Panc1 (cell line): Measurements from ENCODE around the gene HLA-DRB5. TPM values are rescaled to one million over a fixed set of nuclear protein-coding genes. Genes with fewer than 3 reads are reported as not detected.

Source experiments
- ATAC-seq: fragments of 200-7000 bp; cut with Tn5 transposase; 2 replicates; pipeline ENCODE4 v1.9.1; 2020; ENCODE audit warnings: mild to moderate bottlenecking, moderate library complexity
- BruUV-seq: library from RNA; stranded (reverse); fragments of 400-500 nt; replicated peaks from 2 replicates; lab custom pipeline; 2021; lab: Mats Ljungman, UMichigan
- CTCF ChIA-PET: fragments of 300-600 bp; sonication (Branson Sonifier 250); formaldehyde crosslinking; loops from one replicate; lab custom pipeline; 2022; ENCODE audit warnings: antibody characterized with exemption; lab: Charles Lee
- POLR2A ChIA-PET: fragments of 300-600 bp; sonication (Branson Sonifier 250); formaldehyde crosslinking; loops from one replicate; lab custom pipeline; 2022; ENCODE audit warnings: antibody characterized with exemption; lab: Charles Lee
- DNase-seq: peaks from one replicate; pipeline ENCODE4 v3.0.0-alpha.2; 2010; ENCODE audit warnings: low read depth, low spot score
- H3K27ac ChIP-seq: 2 replicates; pipeline ENCODE4 v1.5.1; 2011; ENCODE audit warnings: mild to moderate bottlenecking, low read length, inconsistent platforms
- H3K27me3 ChIP-seq: fragments of 200-500 bp; sonication (Bioruptor generic); 2 replicates; pipeline ENCODE4 v1.6.0; 2014; ENCODE audit warnings: low read length, inconsistent platforms; ENCODE audit not compliant: control insufficient read depth, insufficient read depth
- H3K36me3 ChIP-seq: fragments of 200-500 bp; sonication (Bioruptor generic); 2 replicates; pipeline ENCODE4 v1.5.1; 2014; ENCODE audit warnings: inconsistent platforms, mild to moderate bottlenecking, low read length, moderate library complexity; ENCODE audit not compliant: control insufficient read depth, insufficient read depth
- H3K4me1 ChIP-seq: 2 replicates; pipeline ENCODE4 v1.5.1; 2011; ENCODE audit warnings: inconsistent platforms, mild to moderate bottlenecking, low read length, moderate library complexity; ENCODE audit not compliant: control insufficient read depth, insufficient read depth
- H3K4me3 ChIP-seq, 2 experiments: 2 replicates each; pipeline ENCODE4 v1.5.1; 2011 to 2012; ENCODE audit warnings: low read depth in 2 of 2, low read length in 2 of 2, mild to moderate bottlenecking in 2 of 2, inconsistent platforms in 1 of 2, moderate library complexity in 1 of 2
- H3K9me3 ChIP-seq: fragments of 200-500 bp; sonication (Bioruptor generic); 2 replicates; pipeline ENCODE4 v1.5.1; 2014; ENCODE audit warnings: low read depth, mild to moderate bottlenecking, inconsistent platforms, low read length, moderate library complexity; ENCODE audit not compliant: control insufficient read depth, insufficient read depth
- CTCF ChIP-seq: fragments of 450-650 bp; IDR thresholded peaks from 2 replicates; pipeline ENCODE4 v1.5.1; 2017; ENCODE audit warnings: mild to moderate bottlenecking
- POLR2AphosphoS5 ChIP-seq: IDR thresholded peaks from 2 replicates; pipeline ENCODE4 v1.6.1; 2012; ENCODE audit warnings: mild to moderate bottlenecking, low read depth, low read length, moderate library complexity
- SIN3A ChIP-seq: IDR thresholded peaks from 2 replicates; pipeline ENCODE4 v1.6.1; 2012; ENCODE audit warnings: low read depth, mild to moderate bottlenecking, low read length, moderate library complexity, borderline replicate concordance; ENCODE audit not compliant: insufficient read depth
- TCF7L2 ChIP-seq: IDR thresholded peaks from 2 replicates; pipeline ENCODE4 v1.6.1; 2011; ENCODE audit warnings: mild to moderate bottlenecking, low read depth, low read length, inconsistent platforms
- in situ Hi-C: cut with HindIII; loops from 2 replicates; pipeline ENCODE4 v1.10.0; 2016; ENCODE audit warnings: low sequenced_read_pairs, low pct_unique_long_range_greater_than_20kb
- intact Hi-C: fragments of 100-400 bp; cut with micrococcal nuclease; formaldehyde crosslinking; loops from one replicate; pipeline ENCODE4 v1.10.0; 2022; ENCODE audit not compliant: unreplicated experiment
- total RNA-seq: library from RNA; stranded (reverse); gene quantifications from one replicate; pipeline ENCODE4 v1.2.1, GENCODE V29; 2021; ENCODE audit not compliant: unreplicated experiment
- TF ChIP-seq, protein P1 (sequence below), 2 experiments: IDR thresholded peaks; 2 replicates each; pipeline ENCODE4 v1.6.1; 2011 to 2012; ENCODE audit warnings: low read depth in 2 of 2, control low read depth in 1 of 2, low read length in 1 of 2, mild to moderate bottlenecking in 1 of 2, moderate library complexity in 1 of 2; ENCODE audit not compliant: insufficient read depth in 1 of 2

Gene HLA-DRB5
- total RNA-seq, 1 experiment from 2014 or later, result not detected

GRCh38 chr6:32576250-32576649 is 46.2 kb upstream of the HLA-DRB5 start:
- ChIA-PET POLR2A (no interaction called here), CTCF (no interaction called here)
- Histone ChIP-seq H3K4me1 (no peaks in the 10 kb centered on the region), H3K27ac (no peak overlapping the region), H3K9me3 (no peaks in the 10 kb centered on the region), H3K4me3 (no peak overlapping the region), H3K27me3 (peaks cover 3% of the 10 kb centered on the region; the same call in 1 of the 2 replicates), H3K36me3 (no peaks in the 10 kb centered on the region)
- intact Hi-C loops, result no loop called here
- in situ Hi-C loops, result no loop called here
- no TSS peak for BruUV-seq
- no peak for TF ChIP-seq TCF7L2
- no peak for TF ChIP-seq POLR2AphosphoS5
- no peak for TF ChIP-seq CTCF
- no peak for TF ChIP-seq SIN3A
- TF ChIP-seq, protein P1, sequence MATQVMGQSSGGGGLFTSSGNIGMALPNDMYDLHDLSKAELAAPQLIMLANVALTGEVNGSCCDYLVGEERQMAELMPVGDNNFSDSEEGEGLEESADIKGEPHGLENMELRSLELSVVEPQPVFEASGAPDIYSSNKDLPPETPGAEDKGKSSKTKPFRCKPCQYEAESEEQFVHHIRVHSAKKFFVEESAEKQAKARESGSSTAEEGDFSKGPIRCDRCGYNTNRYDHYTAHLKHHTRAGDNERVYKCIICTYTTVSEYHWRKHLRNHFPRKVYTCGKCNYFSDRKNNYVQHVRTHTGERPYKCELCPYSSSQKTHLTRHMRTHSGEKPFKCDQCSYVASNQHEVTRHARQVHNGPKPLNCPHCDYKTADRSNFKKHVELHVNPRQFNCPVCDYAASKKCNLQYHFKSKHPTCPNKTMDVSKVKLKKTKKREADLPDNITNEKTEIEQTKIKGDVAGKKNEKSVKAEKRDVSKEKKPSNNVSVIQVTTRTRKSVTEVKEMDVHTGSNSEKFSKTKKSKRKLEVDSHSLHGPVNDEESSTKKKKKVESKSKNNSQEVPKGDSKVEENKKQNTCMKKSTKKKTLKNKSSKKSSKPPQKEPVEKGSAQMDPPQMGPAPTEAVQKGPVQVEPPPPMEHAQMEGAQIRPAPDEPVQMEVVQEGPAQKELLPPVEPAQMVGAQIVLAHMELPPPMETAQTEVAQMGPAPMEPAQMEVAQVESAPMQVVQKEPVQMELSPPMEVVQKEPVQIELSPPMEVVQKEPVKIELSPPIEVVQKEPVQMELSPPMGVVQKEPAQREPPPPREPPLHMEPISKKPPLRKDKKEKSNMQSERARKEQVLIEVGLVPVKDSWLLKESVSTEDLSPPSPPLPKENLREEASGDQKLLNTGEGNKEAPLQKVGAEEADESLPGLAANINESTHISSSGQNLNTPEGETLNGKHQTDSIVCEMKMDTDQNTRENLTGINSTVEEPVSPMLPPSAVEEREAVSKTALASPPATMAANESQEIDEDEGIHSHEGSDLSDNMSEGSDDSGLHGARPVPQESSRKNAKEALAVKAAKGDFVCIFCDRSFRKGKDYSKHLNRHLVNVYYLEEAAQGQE (IDR thresholded peaks at IDR 0.05; ENCODE audit: insufficient read depth in 1 of 2, low read depth in 2 of 2, low read length in 1 of 2), result no peak
- ATAC-seq (no peak), DNase-seq (no peak)

DNA sequence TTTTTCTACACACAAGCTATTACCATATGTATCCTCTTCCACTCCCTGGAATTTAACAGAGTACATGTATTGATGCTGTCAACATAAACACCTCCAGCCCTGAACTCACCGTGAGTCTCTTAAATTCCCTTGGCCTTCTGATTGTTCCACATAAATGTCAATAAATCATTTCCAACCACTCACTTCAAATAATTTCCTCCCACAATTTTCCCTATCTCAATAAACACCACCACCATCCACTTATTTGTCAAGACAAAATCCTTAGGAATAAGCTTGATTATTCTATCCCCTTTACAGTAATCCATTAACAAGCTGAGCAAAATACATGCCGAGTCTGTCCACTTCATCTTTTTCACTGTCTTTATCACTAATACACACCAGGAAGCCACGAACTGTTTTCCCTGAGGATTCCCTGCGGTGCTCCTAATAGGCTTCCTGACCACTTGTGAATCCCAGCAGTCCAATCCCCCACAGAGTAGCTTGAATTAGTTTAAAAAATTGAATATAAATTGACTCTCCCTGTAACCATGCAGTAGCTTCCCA is 40.3 kb upstream of the HLA-DRB5 start:
- ATAC-seq (no peak), DNase-seq (no peak)
- Histone ChIP-seq H3K36me3 (no peaks in the 10 kb centered on the region), H3K9me3 (no peaks in the 10 kb centered on the region), H3K4me1 (no peaks in the 10 kb centered on the region), H3K27ac (no peak overlapping the region), H3K4me3 (no peak overlapping the region), H3K27me3 (no peaks in the 10 kb centered on the region)
- in situ Hi-C loops (no loop called here), intact Hi-C loops (no loop called here)
- ChIA-PET POLR2A (no interaction called here), CTCF (no interaction called here)
- BruUV-seq, result no TSS peak
- TF ChIP-seq CTCF, result no peak
- TF ChIP-seq POLR2AphosphoS5, result no peak
- TF ChIP-seq, protein P1 (IDR thresholded peaks at IDR 0.05; ENCODE audit: insufficient read depth in 1 of 2, low read depth in 2 of 2, low read length in 1 of 2), result no peak
- no peak for TF ChIP-seq TCF7L2
- TF ChIP-seq SIN3A, result no peak
